CD4-positive, alpha-beta T cell (primary cell): ENCODE data around the gene COX6B1. TPM values are rescaled to one million over a fixed set of nuclear protein-coding genes. Genes with fewer than 3 reads are reported as not detected.

Experiments
- ATAC-seq: fragments of 200-7000 bp; cut with Tn5 transposase; one replicate; pipeline ENCODE4 v1.10.0; 2022; ENCODE audit warnings: mild to moderate bottlenecking; ENCODE audit not compliant: poor library complexity
- CTCF ChIA-PET: fragments of 350-600 bp; sonication (Branson Sonifier 250); formaldehyde crosslinking; loops from one replicate; lab custom pipeline; 2021; ENCODE audit warnings: antibody characterized with exemption, inconsistent platforms; lab: Charles Lee
- POLR2A ChIA-PET: fragments of 350-600 bp; sonication (Branson Sonifier 250); formaldehyde crosslinking; loops from one replicate; lab custom pipeline; 2021; ENCODE audit warnings: antibody characterized with exemption, inconsistent platforms; lab: Charles Lee
- DNase-seq, 14 experiments: peaks; one replicate each; pipeline ENCODE4 v3.0.0-alpha.2; 2013 to 2020; ENCODE audit warnings: mixed read lengths in 2 of 14
- H3K27ac ChIP-seq, 2 donors: one replicate each; pipeline versions ENCODE4 v1.5.1 to v1.7.0; 2013; ENCODE audit warnings: low read length in 2 of 2, low read depth in 1 of 2, mild to moderate bottlenecking in 1 of 2
- H3K27me3 ChIP-seq, 2 experiments: 1 replicate in 1 of 2; 2 replicates in 1 of 2; pipeline versions ENCODE4 v1.6.1 to v1.7.0; 2013; ENCODE audit warnings: low read length in 2 of 2, control low read depth in 1 of 2, mild to moderate bottlenecking in 1 of 2, moderate library complexity in 1 of 2; ENCODE audit not compliant: insufficient read depth in 2 of 2, control insufficient read depth in 1 of 2
- H3K36me3 ChIP-seq: one replicate; pipeline ENCODE4 v1.6.1; 2013; ENCODE audit warnings: low read length, control low read depth; ENCODE audit not compliant: insufficient read depth
- H3K4me1 ChIP-seq: one replicate; pipeline ENCODE4 v1.6.1; 2013; ENCODE audit warnings: low read length, control low read depth; ENCODE audit not compliant: insufficient read depth
- H3K4me3 ChIP-seq: one replicate; pipeline ENCODE4 v1.5.1; 2013; ENCODE audit warnings: mild to moderate bottlenecking, low read length, moderate library complexity
- H3K9me3 ChIP-seq, 2 experiments: 1 replicate in 1 of 2; 2 replicates in 1 of 2; pipeline versions ENCODE4 v1.6.1 to v1.7.0; 2013; ENCODE audit warnings: low read length in 2 of 2, mild to moderate bottlenecking in 2 of 2, control low read depth in 1 of 2, moderate library complexity in 1 of 2; ENCODE audit not compliant: control insufficient read depth in 1 of 2, insufficient read depth in 1 of 2
- H3K27ac Mint-ChIP-seq: one replicate; pipeline ENCODE4 v1.8.0; 2020; ENCODE audit warnings: mixed read lengths
- H3K27me3 Mint-ChIP-seq: one replicate; pipeline ENCODE4 v1.8.0; 2021; ENCODE audit warnings: mixed read lengths
- H3K36me3 Mint-ChIP-seq: one replicate; pipeline ENCODE4 v1.8.0; 2021; ENCODE audit warnings: low read depth, mixed read lengths
- H3K4me1 Mint-ChIP-seq: one replicate; pipeline ENCODE4 v1.8.0; 2021; ENCODE audit warnings: low read depth, mixed read lengths
- H3K4me3 Mint-ChIP-seq: one replicate; pipeline ENCODE4 v1.8.0; 2020; ENCODE audit warnings: mild to moderate bottlenecking, mixed read lengths
- H3K9me3 Mint-ChIP-seq: one replicate; pipeline ENCODE4 v1.8.0; 2020; ENCODE audit warnings: mixed read lengths
- intact Hi-C, 2 experiments: fragments of 100-400 bp; cut with DNase I in 1 of 2; cut with micrococcal nuclease in 1 of 2; formaldehyde crosslinking; loops; one replicate each; pipeline versions ENCODE4 v1.15.1 to v1.9.0; 2023 to 2025; cut with DNase I, micrococcal nuclease
- total RNA-seq, 174 experiments: library from RNA in 2 of 174; stranded (reverse) in 2 of 174; gene quantifications; one replicate each; pipeline ENCODE4 v1.2.3 and lab custom pipeline; 2021 to 2026
- TF ChIP-seq, protein P1 (sequence below): fragments of 200-600 bp; IDR thresholded peaks from one replicate; pipeline ENCODE4 v1.8.0; 2022; ENCODE audit warnings: antibody characterized with exemption, mild to moderate bottlenecking

Gene COX6B1
- total RNA-seq, 2 experiments from 2014 or later: 136 to 144 TPM

DNA sequence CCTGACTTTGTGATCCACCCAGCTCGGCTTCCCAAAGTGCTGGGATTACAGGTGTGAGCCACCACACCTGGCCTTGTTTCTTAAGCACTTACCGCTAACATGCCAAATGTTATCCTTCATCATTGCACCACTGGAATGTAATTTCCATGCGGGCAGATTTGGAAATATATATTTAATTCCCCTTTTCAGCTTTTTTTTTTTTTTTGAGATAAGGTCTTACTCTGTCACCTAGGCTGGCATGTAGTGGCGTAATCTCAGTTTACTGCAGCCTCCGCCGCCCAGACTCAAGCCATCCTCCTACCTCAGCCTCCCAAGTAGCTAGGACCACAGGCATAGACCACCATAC is 13.8 kb downstream of the COX6B1 start:
- no peak overlapping the region for H3K4me3 ChIP-seq
- DNase-seq: no peak
- CTCF ChIA-PET: no interaction called here
- no peaks in the 10 kb centered on the region for H3K27me3 ChIP-seq
- no peak overlapping the region for H3K27ac Mint-ChIP-seq
- H3K4me3 Mint-ChIP-seq: no peak overlapping the region
- ATAC-seq: no peak
- peaks cover 60% of the 10 kb centered on the region for H3K36me3 Mint-ChIP-seq
- TF ChIP-seq, protein P1, sequence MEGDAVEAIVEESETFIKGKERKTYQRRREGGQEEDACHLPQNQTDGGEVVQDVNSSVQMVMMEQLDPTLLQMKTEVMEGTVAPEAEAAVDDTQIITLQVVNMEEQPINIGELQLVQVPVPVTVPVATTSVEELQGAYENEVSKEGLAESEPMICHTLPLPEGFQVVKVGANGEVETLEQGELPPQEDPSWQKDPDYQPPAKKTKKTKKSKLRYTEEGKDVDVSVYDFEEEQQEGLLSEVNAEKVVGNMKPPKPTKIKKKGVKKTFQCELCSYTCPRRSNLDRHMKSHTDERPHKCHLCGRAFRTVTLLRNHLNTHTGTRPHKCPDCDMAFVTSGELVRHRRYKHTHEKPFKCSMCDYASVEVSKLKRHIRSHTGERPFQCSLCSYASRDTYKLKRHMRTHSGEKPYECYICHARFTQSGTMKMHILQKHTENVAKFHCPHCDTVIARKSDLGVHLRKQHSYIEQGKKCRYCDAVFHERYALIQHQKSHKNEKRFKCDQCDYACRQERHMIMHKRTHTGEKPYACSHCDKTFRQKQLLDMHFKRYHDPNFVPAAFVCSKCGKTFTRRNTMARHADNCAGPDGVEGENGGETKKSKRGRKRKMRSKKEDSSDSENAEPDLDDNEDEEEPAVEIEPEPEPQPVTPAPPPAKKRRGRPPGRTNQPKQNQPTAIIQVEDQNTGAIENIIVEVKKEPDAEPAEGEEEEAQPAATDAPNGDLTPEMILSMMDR: no peak
- no peak overlapping the region for H3K27ac ChIP-seq
- peaks cover 6% of the 10 kb centered on the region for H3K4me1 Mint-ChIP-seq
- POLR2A ChIA-PET: interaction anchor here (1.3 kb wide), 1 partner anchor 14 kb away, joined by 4 read pairs; the partner anchor contains the start of gene COX6B1
- no peaks in the 10 kb centered on the region for H3K9me3 ChIP-seq
- no peaks in the 10 kb centered on the region for H3K4me1 ChIP-seq
- H3K9me3 Mint-ChIP-seq: no peaks in the 10 kb centered on the region
- intact Hi-C loops: no loop called here
- peaks cover 65% of the 10 kb centered on the region for H3K36me3 ChIP-seq
- H3K27me3 Mint-ChIP-seq: no peaks in the 10 kb centered on the region

DNA sequence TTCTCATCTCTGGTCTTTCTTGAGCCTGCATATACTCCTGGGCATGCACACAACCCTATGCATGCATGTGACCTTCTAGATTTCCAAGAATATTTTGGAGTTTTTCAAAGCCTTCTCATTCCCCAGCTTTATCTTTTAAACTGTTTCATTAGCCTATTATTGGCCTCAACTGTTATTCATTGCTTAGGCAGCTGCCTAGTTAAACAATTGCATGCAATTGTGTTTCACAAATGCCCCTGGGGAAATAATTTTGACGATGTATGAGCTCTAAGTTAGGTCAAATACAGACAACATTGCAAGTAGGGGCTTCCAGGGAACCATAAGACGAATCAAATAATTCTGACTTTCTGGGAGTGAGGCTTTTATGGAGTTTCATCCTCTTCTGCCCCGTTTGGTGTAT is 15.9 kb downstream of the COX6B1 start:
- Histone ChIP-seq H3K4me3 (no peak overlapping the region), H3K27ac (no peak overlapping the region), H3K27me3 (no peaks in the 10 kb centered on the region), H3K9me3 (no peaks in the 10 kb centered on the region), H3K36me3 (peaks cover 45% of the 10 kb centered on the region), H3K4me1 (no peaks in the 10 kb centered on the region)
- Mint-ChIP-seq H3K4me3 (no peak overlapping the region), H3K4me1 (no peaks in the 10 kb centered on the region), H3K27me3 (no peaks in the 10 kb centered on the region), H3K9me3 (no peaks in the 10 kb centered on the region), H3K27ac (no peak overlapping the region), H3K36me3 (peaks cover 42% of the 10 kb centered on the region)
- ChIA-PET POLR2A (no interaction called here), CTCF (no interaction called here)
- TF ChIP-seq, protein P1: no peak
- DNase-seq (no peak), ATAC-seq (no peak)
- intact Hi-C loops: no loop called here

DNA sequence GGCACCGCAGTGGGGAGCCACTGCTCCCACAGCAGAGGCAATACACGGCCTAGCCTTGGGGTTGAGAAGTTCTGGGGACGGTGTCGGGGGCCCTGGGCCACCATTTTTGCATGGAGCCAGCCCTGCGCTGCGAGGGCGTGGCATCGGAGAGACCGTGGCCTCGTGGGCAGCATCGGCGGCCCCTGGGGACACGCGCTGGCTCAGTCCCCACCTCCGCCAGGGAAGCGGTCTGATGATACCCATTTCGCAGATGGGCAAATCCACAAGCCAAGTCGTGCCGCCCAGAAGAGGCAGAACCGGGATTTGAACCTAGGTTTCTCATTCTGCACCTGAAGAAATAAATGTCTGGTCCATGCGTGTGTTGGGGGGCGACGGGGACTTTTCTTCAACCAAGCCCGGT is 17.0 kb downstream of the COX6B1 start:
- H3K4me3 ChIP-seq: no peak overlapping the region
- intact Hi-C loops: no loop called here
- Mint-ChIP-seq H3K36me3 (peaks cover 34% of the 10 kb centered on the region), H3K27me3 (peaks cover 6% of the 10 kb centered on the region), H3K4me3 (no peak overlapping the region), H3K27ac (no peak overlapping the region), H3K9me3 (no peaks in the 10 kb centered on the region), H3K4me1 (no peaks in the 10 kb centered on the region)
- H3K27ac ChIP-seq: no peak overlapping the region
- no peaks in the 10 kb centered on the region for H3K9me3 ChIP-seq
- ChIA-PET POLR2A (no interaction called here), CTCF (no interaction called here)
- TF ChIP-seq, protein P1: no peak
- H3K4me1 ChIP-seq: no peaks in the 10 kb centered on the region
- ATAC-seq (no peak), DNase-seq (no peak)
- peaks cover 4 to 6% of the 10 kb centered on the region in 2 experiments for H3K27me3 ChIP-seq
- peaks cover 35% of the 10 kb centered on the region for H3K36me3 ChIP-seq
